ENCODE data around the gene ACOT7. TPM values are rescaled to one million over a fixed set of nuclear protein-coding genes. Genes with fewer than 3 reads are reported as not detected.

The ACOT7 gene
- total RNA-seq, 2 experiments from 2014 or later = 23.4 to 53.6 TPM

DNA sequence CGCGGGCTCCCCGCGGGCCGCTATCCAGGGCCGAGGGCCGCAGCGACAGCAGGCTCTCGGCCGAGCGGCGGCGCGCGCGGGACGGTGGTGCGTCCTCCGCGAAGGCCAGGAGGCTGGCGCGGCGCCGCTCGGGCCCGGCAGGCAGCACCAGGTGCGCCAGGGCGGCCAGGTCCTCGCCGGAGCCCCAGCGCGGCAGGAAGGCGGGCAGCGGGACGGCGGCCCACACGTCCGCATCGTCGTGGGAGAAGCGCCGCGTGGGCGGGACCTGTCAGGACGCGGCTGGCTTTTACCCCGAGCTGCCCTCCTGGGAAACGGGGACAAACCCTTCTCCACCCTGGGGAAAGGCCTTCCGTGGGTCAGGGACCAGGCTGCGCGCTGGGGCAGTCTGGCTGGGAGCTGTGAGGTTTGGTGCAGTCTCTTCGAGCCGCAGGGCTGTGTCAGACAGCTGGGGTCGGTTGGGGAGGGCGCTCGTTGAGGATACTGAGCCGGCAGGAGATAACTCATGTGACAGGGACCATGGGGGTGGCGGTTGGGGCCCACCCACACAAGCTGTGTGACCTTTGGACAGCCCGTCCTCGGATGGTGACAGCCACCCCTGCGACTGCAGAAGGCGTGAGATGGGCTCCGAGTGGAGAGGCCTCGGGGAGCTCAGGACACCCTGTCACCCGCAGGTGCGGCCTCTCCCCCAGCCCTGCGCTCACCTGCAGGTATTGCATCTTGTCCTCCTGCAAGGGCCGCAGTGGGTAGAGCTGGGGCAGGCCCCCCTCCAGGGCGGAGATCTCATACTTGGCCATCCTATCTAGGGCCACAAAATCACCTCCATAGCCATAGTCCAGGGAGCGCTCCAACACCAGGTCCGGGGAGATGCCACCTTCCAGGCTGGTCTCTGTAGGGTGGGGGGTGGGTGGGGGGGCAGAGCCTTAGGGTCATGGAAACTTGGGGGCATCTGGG is 143.6 kb downstream of the ACOT7 start:
- DNase-seq (ENCODE audit: low spot score) = no peak
- CTCF ChIA-PET (ENCODE audit: unreplicated experiment) = interaction anchor here (0.6 kb wide), 1 partner anchor 89 kb away, joined by 3 read pairs; no protein-coding TSS in a partner anchor
- no peak overlapping the region for H3K4me3 ChIP-seq (ENCODE audit: low read depth, low read length, poor library complexity, severe bottlenecking)
- no peaks in the 10 kb centered on the region for H3K9me3 ChIP-seq (ENCODE audit: low read length)
- POLR2A ChIA-PET = no interaction called here
- intact Hi-C loops (cut with micrococcal nuclease; ENCODE audit: unreplicated experiment) = loop anchor here (5.0 to 10.0 kb wide), 3 partner anchors 107 to 185 kb away; no protein-coding TSS in a partner anchor
- TF ChIP-seq, protein P1, sequence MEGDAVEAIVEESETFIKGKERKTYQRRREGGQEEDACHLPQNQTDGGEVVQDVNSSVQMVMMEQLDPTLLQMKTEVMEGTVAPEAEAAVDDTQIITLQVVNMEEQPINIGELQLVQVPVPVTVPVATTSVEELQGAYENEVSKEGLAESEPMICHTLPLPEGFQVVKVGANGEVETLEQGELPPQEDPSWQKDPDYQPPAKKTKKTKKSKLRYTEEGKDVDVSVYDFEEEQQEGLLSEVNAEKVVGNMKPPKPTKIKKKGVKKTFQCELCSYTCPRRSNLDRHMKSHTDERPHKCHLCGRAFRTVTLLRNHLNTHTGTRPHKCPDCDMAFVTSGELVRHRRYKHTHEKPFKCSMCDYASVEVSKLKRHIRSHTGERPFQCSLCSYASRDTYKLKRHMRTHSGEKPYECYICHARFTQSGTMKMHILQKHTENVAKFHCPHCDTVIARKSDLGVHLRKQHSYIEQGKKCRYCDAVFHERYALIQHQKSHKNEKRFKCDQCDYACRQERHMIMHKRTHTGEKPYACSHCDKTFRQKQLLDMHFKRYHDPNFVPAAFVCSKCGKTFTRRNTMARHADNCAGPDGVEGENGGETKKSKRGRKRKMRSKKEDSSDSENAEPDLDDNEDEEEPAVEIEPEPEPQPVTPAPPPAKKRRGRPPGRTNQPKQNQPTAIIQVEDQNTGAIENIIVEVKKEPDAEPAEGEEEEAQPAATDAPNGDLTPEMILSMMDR (conservative IDR thresholded peaks at IDR 0.05; ENCODE audit: low read length) = no peak
- TF ChIP-seq EZH2phosphoT487 (IDR thresholded peaks at IDR 0.05; ENCODE audit: borderline replicate concordance, low read depth, low read length) = no peak
- H4K20me1 ChIP-seq (ENCODE audit: insufficient read depth, low read length) = no peaks in the 10 kb centered on the region
- H3K4me2 ChIP-seq (ENCODE audit: low read length) = no peak overlapping the region
- H2AFZ ChIP-seq (ENCODE audit: low read length) = no peak overlapping the region
- no peaks in the 10 kb centered on the region for H3K4me1 ChIP-seq (ENCODE audit: insufficient read depth, low read length, poor library complexity, severe bottlenecking)
- H3K9me2 ChIP-seq (ENCODE audit: insufficient read depth, low read length) = no peaks in the 10 kb centered on the region
- H3K27ac ChIP-seq (ENCODE audit: low read depth, low read length, poor library complexity, severe bottlenecking) = no peak overlapping the region
- H3K79me2 ChIP-seq (ENCODE audit: insufficient read depth, low read depth, low read length) = no peaks in the 10 kb centered on the region
- no TSS peak for BruUV-seq (replicated peaks)
- no peaks in the 10 kb centered on the region for H3K36me3 ChIP-seq (ENCODE audit: insufficient read depth, low read length)

DNA sequence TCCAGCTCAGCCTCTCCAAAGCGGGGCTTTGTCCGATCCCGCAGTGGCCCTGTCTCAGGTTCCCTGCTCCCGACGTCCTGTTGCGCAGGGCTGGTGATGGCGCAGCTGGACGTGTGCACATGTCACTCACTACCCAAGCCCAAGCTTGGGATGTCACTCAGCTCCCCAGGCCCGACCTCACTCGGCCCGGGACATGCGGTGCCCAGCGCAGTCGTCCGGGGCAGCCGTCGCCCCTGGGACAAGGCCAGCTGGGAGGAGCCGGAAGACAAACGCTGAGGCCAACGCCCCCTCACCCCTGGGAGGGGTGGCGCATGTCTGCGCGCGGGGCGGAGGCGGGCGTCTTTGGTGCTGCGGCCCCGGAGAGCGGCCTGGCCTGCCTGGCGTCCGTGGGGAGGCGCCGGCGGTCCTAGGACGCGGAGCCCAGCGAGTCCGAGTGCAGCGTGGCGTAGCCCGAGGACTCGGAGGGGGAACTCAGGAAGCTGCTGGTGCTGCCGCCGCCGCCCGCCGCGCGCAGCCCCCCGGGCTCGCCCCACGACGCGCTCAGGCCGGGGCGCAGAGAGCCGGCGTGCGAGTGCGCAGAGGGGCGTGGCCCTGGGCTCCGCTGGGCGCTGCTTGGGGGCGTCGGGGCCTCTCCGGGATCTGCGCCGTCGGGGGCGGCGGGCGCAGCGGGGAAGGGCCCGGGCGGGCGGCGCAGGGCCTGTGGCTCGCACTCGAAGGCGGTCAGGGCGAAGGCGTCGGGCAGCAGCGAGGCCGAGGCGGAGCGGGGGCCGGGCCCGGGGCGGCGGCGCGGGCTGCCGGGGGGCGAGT is 144.4 kb downstream of the ACOT7 start:
- no peak overlapping the region for H2AFZ ChIP-seq (ENCODE audit: low read length)
- POLR2A ChIA-PET = interaction anchor here (1.1 kb wide), 1 partner anchor 158 kb away, joined by 4 read pairs; no protein-coding TSS in a partner anchor
- no peaks in the 10 kb centered on the region for H3K9me3 ChIP-seq (ENCODE audit: low read length)
- H4K20me1 ChIP-seq (ENCODE audit: insufficient read depth, low read length) = no peaks in the 10 kb centered on the region
- no peaks in the 10 kb centered on the region for H3K4me1 ChIP-seq (ENCODE audit: insufficient read depth, low read length, poor library complexity, severe bottlenecking)
- no TSS peak for BruUV-seq (replicated peaks)
- H3K9me2 ChIP-seq (ENCODE audit: insufficient read depth, low read length) = no peaks in the 10 kb centered on the region
- no peak overlapping the region for H3K4me2 ChIP-seq (ENCODE audit: low read length)
- no peak overlapping the region for H3K27ac ChIP-seq (ENCODE audit: low read depth, low read length, poor library complexity, severe bottlenecking)
- intact Hi-C loops (cut with micrococcal nuclease; ENCODE audit: unreplicated experiment) = loop anchor here (5.0 to 10.0 kb wide), 3 partner anchors 108 to 186 kb away; no protein-coding TSS in a partner anchor
- TF ChIP-seq, protein P1 (conservative IDR thresholded peaks at IDR 0.05; ENCODE audit: low read length) = no peak
- TF ChIP-seq EZH2phosphoT487 (IDR thresholded peaks at IDR 0.05; ENCODE audit: borderline replicate concordance, low read depth, low read length) = no peak
- H3K4me3 ChIP-seq (ENCODE audit: low read depth, low read length, poor library complexity, severe bottlenecking) = no peak overlapping the region
- no peak for DNase-seq (ENCODE audit: low spot score)
- no peaks in the 10 kb centered on the region for H3K36me3 ChIP-seq (ENCODE audit: insufficient read depth, low read length)
- no peaks in the 10 kb centered on the region for H3K79me2 ChIP-seq (ENCODE audit: insufficient read depth, low read depth, low read length)
- CTCF ChIA-PET (ENCODE audit: unreplicated experiment) = interaction anchor here (0.6 kb wide), 1 partner anchor 89 kb away, joined by 3 read pairs; no protein-coding TSS in a partner anchor

All from OCI-LY7 (cell line).